GM15510 (cell line): ENCODE results near the gene GALNT16.

ENCODE experiments used
- POLR2A ChIP-seq: IDR thresholded peaks from 3 replicates; pipeline ENCODE4 v1.6.1; 2011; ENCODE audit warnings: borderline replicate concordance; ENCODE audit not compliant: insufficient read length; ENCODE audit errors: extremely low read depth

GALNT16 gene

DNA sequence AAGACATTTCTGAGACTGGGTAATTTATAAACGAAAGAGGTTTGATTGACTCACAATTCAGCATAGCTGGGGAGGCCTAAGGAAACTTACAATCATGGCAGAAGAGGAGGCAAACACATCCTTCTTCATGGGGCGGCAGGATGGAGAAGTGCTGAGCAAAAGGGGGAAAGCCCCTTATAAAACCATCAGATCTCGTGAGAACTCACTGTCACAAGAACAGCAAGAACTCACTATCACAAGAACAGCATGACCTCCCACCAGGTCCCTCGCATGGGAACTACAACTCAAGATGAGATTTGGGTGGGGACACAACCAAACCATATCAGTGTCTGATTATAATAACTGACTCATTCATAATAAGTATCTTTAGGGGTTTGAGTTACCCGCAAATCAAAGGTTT, 144.9 kb downstream of the GALNT16 start:
- TF ChIP-seq POLR2A, result no peak

- TF ChIP-seq POLR2A, result no peak
Observed at GRCh38 chr14:69405762-69406161, 145.8 kb downstream of the GALNT16 start.
